ENCODE data around the gene CELSR3.

CELSR3 gene

GRCh38 chr3:48686538-48687219 is 24.0 kb upstream of the CELSR3 start:
- no peak for DNase-seq

DNA sequence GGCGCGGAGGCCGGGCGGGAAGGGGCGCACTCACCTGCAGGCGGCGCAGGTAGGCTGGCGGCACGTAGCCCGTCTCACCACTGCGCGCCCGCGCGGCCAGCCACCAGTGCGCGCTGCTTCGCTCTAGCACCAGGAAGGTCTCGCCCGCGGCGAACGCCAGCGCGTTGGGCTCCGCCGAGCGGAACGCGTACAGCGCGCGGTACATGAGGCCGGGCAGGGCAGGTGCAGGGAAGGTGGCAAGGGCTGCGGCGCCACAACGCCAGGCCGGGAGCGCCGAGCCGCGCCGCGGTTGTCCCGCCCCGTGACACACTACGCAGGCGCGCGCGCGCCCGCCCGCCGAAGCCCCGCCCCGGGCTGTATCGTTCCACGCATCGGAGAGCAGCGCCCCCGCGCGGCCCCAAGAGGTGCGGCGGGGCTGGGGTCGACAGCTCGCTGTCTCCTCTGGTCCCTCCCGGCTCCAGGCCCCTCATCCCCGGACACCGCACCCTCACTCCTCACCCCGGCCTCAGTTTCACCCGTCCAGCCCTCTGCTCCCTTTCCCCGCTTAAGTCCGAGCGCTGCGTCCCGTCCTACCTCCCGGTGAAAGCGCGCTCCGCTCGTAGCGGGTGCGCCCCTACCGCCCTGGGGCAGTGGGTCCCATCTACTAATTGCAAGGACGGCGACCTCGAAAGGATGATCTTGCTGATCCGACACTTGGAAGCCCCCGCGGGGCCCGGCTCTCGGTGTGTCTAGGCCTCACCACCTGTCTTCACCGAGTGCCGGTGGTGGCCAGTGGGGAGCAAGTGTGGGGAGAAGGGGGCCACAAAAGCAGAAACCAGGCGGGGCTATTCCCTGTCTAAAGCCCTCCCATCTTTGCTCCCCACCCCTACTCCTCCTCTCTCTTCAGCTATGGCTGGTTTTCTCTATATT is 23.2 kb upstream of the CELSR3 start, which contains the start of gene NCKIPSD:
NCKIPSD (minus strand) TSS at position 313 of the 909 bp plus-strand sequence; CDS start at position 205, 108 bp downstream.
- DNase-seq, result peak; percentile 79

DNA sequence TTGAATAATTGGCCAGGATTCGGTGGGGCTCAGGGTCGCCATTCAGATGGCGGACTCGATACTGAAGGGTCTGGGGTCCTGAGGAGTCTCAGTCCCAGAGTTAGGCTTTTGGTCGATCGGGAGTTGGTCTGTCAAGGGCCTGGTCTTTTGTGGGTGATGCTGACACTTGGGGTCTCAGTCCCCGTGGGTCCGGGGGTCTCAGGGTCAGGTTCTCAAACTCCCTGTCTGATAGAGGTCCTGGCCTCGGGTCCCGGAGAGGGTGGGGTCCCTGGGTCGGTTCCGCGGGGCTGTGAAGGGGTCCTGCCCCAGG is 22.6 kb upstream of the CELSR3 start:
- no peak for DNase-seq

DNA sequence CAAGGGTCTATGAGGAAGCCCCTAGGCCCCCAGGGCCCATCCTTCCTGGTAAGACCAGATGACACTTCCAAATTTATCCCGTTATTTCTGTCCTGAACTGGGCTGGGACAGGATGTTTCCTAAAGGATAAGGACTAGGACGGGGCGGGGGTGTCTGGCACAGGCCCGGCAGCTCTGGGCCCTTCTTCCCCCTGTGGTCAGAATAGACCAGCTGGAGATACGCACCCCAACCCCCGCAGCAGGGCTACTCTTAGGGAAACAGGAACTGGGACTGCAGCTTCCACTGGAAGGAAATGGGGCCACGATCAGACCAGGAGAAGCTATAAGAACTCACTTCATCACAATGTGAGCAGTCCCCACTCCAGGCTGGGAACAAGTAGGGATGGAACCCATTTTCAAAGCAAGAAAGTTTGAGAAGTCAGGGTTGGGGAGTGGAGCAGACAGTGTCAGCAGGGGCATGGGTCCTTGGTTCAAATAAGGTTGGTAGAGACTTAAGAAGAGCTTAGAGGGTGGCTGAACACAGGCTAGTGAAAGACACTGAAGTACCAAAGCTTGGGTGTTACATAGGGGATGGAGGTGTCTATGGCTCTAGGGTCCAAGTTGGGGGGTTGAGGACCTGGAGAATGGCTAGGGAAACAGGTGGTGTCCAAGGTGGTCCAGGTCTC is 21.9 kb upstream of the CELSR3 start:
- no peak for DNase-seq

DNA sequence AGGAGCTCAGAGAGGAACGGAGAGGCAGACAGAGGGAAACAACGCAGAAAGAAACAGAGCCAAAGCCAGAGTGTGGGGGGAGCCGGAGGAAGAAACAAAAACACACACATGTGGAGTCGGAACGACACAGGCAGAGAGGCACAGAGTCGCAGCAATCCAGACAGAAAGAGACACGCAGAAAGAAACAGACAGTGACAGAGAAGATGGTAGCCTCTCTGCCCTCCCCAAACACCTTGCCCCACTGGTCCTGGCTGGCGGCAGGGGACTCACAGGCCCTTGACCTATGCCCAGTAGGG is 21.3 kb upstream of the CELSR3 start:
- no peak for DNase-seq

DNA sequence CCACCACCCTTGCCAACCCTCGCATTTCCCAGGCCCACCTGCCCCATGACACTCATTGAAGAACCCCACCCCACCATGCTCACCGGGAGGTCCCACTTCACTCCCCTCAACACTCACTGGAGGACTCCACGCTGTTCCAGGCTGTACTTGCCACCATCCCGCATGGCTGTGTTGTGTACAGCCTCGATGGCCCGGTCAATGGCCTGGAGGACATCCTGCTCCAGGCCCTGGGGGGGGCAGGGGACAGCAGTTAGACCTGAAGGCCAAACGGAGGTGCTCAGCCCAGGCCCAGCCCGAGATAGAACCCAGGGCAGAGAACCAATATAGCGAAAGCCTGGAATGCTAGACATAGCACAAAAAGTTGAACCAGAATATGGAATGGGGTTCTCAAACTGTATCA is 20.1 kb upstream of the CELSR3 start:
- DNase-seq, result no peak

DNA sequence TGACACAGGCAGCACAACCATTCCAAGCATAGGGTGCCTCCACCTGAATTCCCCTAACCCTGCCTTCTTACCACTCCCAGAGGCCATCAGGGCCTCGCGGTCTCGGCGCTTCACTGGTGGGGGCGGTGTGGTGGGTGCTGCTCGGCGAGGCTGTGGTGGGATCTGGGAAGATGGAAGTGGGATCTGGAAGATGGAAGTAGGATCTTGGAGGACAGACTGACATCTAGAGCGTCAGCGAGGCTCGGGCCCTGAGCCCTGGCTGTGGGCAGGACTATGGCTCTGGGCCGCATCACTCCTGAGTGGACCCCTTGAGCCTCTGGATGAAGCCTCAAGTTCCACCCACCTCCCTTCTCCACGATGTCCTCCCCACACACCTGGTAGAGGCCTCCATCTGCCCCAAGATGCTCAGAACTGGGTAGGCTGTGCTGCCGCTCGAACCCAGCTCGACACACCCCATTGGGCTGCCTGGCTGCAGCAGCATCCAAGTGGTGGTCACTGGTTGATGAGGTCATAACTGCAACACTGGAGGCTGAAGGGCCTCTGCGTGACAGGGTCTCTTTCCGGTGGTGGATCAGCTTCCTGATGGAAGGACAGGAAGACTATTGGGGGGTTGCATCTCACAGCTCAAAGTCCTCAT is 19.4 kb upstream of the CELSR3 start:
- DNase-seq, result no peak

GRCh38 chr3:48681541-48681880 is 18.8 kb upstream of the CELSR3 start:
- no peak for DNase-seq

- no peak for DNase-seq
Observed at GRCh38 chr3:48680811-48681540, 18.3 kb upstream of the CELSR3 start.

DNA sequence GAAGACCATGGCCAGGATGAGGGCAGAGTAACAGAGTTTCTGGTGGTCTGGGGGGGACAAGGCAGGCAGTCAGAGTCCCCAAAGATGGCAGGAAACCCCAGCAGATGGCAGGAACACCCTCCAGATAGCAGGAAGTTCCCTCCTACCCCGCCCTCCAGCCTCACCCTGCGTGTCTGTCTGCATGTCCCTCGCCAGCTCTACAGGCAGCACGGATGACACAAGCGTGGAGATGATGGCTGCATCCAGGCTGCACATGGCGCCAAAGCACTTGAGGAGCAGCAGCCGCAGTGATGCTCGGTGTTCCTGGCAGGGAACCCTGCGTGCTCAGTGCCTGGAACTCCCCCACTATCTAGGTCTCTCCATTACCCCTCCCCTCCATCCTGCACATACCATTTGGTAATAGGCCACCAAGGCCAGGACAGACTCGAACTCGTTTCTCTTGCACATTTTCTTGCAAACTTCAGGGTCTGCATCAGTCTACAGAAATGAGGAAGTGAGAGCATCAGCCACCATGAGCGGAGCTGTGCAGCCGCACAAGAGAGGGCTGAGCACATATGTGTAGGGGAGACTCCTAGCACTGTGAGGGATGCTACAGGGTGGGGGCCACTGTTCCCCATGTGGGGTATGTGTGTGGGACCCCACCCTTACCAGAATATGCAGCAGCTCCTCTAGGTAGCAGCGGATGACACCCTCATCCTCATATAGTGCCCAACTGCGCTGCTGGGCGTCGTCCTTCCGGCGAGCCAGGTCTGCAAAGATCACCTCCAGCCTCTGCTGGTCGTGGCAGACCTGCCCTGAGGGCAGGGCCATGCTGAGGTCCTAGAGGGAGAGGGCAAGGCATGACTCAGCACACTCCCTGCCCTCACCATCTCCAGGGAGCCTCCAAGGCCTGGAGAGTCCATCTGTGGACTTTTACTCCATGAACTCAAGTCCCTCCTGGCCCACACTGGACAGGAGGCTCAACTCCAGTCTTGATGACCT is 17.0 kb upstream of the CELSR3 start:
- DNase-seq, result no peak

DNA sequence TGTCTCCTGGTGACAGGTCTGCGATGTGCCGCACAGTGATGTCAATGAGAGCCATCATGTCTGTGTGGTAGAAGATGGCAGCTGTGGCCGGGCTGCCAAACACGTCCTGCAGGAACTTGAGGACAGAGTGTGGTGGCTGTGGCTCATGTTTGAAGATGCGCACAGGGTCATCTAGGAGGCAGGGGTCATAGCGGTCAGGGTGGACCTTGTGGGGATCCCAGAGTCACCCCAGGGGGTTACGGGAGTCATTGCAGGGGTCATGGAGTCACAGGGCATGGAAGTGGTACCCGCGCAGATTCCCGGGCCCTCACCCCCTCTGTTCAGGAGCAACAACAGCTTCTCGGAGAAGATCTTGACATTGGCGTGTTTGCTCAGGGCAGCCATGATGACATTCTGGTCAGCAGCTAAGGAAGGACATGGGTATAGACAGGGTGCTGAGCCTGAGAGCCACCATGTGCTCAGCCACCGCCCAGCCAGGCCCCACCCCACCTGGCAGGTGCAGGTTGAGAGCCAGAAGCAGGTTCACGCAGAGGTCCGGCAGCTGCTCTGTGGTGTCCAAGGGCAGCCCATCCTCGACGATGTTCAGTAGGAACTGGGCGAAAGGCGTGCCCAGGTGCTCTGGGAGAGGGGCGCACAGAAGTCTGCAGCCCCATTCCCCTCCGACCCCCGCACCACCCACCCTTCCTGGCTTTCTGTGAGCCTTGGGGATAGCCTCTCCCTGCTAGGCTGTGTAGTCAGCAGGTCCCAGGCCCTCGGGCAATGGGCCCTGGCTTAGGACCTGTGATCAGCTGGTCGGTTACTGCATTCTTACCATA is 16.1 kb upstream of the CELSR3 start:
- no peak for DNase-seq

- no peak for DNase-seq
Observed at GRCh38 chr3:48678056-48678455, 15.4 kb upstream of the CELSR3 start.

DNA sequence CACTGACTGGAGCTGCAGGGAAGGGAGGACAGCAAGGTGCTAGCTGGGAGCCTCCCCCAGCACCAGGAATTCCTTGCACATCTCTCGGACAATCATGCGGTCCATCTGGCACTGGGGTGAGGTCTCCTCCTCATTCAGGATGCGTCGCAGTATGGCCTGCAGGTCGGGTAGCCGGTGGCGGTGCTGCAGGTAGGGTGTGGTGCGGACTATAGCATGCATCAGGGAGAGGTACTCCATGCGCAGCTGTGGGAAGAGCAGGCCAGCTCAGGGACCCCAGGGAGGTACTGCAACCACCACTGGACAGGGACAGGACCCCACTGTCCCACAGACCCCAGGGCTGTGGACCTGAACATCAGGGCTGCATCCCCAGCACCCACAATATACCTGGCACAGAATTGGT is 11.8 kb upstream of the CELSR3 start:
- DNase-seq, result no peak

- no peak for DNase-seq
Observed at GRCh38 chr3:48672522-48672921, 9.8 kb upstream of the CELSR3 start.

DNA sequence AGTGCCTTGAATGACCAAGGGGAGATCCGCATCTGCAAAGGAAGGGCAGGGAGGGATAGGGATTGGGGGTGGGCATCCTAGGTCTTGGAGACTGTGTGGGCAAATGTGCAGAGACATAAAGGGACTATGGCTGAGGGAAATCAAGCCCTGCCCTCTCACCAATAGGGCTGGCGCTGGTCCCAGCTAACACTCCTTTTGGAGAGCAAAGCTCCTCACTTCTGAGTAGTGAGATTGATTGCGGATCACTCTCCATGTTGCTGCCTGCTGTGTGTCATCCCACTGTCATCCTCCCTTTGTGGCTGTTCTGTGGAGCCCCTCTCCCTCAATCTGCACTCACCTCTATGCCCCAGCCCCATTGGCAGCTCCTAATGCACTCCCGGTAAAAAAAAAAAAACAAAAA is 2.2 kb upstream of the CELSR3 start:
- DNase-seq, result no peak

- DNase-seq, result no peak
Observed at GRCh38 chr3:48664313-48664644, 1.6 kb upstream of the CELSR3 start.

DNA sequence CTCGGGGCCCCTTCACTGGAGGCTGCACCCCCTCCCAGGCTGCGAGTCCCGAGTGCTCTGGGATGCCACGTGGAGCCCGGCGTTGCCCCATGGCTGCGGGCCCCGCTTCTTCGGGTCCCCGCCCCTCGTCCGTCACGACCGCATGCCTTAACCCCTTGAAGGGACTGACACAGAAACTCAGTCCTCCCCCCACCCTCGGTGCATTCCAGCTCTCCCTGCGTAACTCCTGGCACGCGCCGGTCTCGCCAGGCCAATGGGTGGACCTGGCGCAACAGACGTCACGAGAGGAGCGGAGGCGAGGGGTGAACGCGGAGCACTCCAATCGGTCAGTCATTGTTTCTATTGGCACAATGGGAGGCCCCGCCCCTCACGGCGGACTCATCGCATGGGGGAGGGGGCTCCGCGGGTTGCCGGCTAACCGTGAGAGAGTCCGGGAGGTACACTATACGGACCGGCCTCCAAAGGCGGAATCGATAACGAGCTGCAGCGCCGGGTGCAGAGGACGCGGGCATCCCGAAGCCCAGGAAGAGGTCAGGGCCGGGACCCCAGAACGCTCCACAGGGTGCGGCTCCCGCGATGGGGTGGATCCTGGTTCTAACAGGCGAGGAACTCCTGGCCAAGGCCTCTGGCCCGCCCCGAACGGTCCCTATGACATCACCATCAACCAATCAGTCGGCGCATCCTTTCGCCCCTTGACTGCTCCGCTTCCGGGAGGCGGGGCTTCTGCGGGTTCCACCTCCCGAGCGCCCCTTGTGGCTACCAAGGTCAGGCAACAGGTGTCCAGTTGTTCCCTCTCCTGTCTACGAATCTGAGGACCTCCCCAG is 1.0 kb upstream of the CELSR3 start:
- DNase-seq, result peak; percentile 89

DNA sequence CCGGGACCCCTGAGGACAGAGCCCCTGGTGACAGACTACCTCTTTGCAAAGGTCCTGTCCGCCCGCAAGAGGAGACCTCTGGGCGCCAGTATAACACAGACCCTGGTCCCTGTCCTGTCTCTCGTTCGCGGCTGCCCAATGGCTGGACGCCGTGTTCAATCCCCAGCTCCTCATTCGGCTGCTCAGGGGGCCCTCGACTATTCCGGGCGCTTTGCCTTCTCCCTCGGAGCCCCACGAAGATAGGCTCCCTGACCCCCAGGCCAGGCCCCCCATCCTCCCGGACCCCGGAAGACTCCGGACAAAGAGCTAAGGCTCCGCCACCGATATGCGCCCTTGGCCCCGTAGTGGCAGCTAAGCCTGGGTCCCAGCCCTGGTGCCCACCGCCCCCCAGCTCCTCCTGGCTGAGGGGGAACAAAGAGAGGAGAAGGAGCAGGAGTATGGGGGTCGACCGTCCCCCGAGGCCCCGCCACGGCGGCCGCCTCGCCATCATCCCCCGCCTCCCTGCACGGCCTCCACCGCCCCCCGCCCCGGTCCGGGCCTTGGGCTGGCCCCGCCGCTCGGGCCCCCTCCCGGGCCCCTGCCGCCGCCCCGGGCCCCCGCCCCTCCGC is 437 bp downstream of the CELSR3 start:
- no peak for DNase-seq

DNA sequence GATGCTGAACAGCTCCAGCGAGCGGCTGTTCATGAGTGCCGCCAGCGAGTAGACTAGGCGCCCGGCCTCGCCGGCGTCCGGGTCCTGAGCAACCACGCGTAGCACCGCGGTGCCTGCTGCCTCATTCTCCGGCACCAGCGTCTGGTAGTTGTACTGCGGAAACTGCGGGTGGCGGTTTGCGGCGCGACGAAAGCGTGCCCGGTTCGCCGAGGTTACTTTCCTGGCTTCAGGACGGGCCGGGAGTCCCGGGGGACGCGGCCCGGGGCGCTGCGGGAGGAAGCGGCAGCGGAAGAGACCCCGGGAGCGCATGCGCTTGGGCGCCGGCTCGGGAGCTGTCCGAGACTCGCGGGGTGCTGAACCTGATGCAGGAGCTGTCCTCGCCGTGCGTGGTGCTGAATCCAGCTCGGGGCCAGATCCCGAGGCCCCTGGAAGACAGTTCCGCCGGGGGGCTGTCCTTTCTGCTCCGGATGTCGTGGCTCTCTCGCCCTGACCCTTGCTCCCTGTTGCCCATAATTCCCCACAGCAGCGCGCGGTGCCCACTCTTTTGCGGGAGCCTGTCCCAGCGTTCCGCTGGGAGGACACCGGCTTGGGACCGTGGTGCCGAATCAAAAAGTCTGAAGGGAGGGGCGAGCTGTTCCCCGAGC is 1.1 kb downstream of the CELSR3 start:
- DNase-seq, result peak; percentile 30

All from NCI-H1048 (cell line).